ENCODE data around the gene PAK1IP1.
"Not testable (repeated sequence)": the region's sequence is repeated elsewhere in the genome, so short reads cannot be mapped to it uniquely, and the experiment has no call there.

The PAK1IP1 gene

GRCh38 chr6:10749734-10750133, 55.0 kb downstream of the PAK1IP1 start:
- Histone ChIP-seq H2AFZ (ENCODE audit: low read length) (no peak overlapping the region), H3K9me3 (ENCODE audit: insufficient read depth, low read depth, low read length) (no peaks in the 10 kb centered on the region), H4K20me1 (ENCODE audit: insufficient read depth, low read length, poor library complexity, severe bottlenecking) (peaks cover 23% of the 10 kb centered on the region), H3K27me3 (ENCODE audit: insufficient read depth, low read length, poor library complexity, severe bottlenecking) (no peaks in the 10 kb centered on the region), H3K9ac (ENCODE audit: low read depth, low read length, poor library complexity, severe bottlenecking) (peak overlapping the region; percentile 85), H3F3A (ENCODE audit: low read depth) (no peaks in the 10 kb centered on the region), H3K4me1 (ENCODE audit: insufficient read depth, low read length, poor library complexity, severe bottlenecking) (peaks cover 53% of the 10 kb centered on the region), H3K79me2 (ENCODE audit: insufficient read depth, low read length) (peaks cover 76% of the 10 kb centered on the region), H3K9me2 (replicated peaks; ENCODE audit: low read depth, low read length) (no peaks in the 10 kb centered on the region), H3K36me3 (ENCODE audit: insufficient read depth, low read length) (peaks cover 3% of the 10 kb centered on the region; the same call in 1 of the 2 replicates), H3K4me3 (ENCODE audit: low read length, poor library complexity, severe bottlenecking) (peak overlapping the region; percentile 78), H3K4me2 (ENCODE audit: low read depth, low read length, poor library complexity, severe bottlenecking) (peak overlapping the region; percentile 98)
- TF ChIP-seq CTCF (conservative IDR thresholded peaks at IDR 0.05; ENCODE audit: low read length): no peak
- TF ChIP-seq EZH2phosphoT487 (IDR thresholded peaks at IDR 0.05; ENCODE audit: borderline replicate concordance): no peak

GRCh38 chr6:10750568-10750967, 55.8 kb downstream of the PAK1IP1 start:
- H2AFZ ChIP-seq (ENCODE audit: low read length); H3K9me2 ChIP-seq (replicated peaks; ENCODE audit: low read depth, low read length); H3K27me3 ChIP-seq (ENCODE audit: insufficient read depth, low read length, poor library complexity, severe bottlenecking); H3F3A ChIP-seq (ENCODE audit: low read depth); H3K9ac ChIP-seq (ENCODE audit: low read depth, low read length, poor library complexity, severe bottlenecking); H3K9me3 ChIP-seq (ENCODE audit: insufficient read depth, low read depth, low read length); H3K4me3 ChIP-seq (ENCODE audit: low read length, poor library complexity, severe bottlenecking); H3K36me3 ChIP-seq (ENCODE audit: insufficient read depth, low read length): not testable (repeated sequence)
- Histone ChIP-seq H3K79me2 (ENCODE audit: insufficient read depth, low read length) (peaks cover 84% of the 10 kb centered on the region), H3K4me2 (ENCODE audit: low read depth, low read length, poor library complexity, severe bottlenecking) (peak overlapping the region; percentile 98), H3K4me1 (ENCODE audit: insufficient read depth, low read length, poor library complexity, severe bottlenecking) (peaks cover 53% of the 10 kb centered on the region), H4K20me1 (ENCODE audit: insufficient read depth, low read length, poor library complexity, severe bottlenecking) (peaks cover 23% of the 10 kb centered on the region)

GRCh38 chr6:10751757-10752156, 57.0 kb downstream of the PAK1IP1 start:
- H2AFZ ChIP-seq (ENCODE audit: low read length); H3K27me3 ChIP-seq (ENCODE audit: insufficient read depth, low read length, poor library complexity, severe bottlenecking); H3F3A ChIP-seq (ENCODE audit: low read depth); H3K4me3 ChIP-seq (ENCODE audit: low read length, poor library complexity, severe bottlenecking); H3K9me2 ChIP-seq (replicated peaks; ENCODE audit: low read depth, low read length); H3K9ac ChIP-seq (ENCODE audit: low read depth, low read length, poor library complexity, severe bottlenecking); H3K9me3 ChIP-seq (ENCODE audit: insufficient read depth, low read depth, low read length): not testable (repeated sequence)
- Histone ChIP-seq H3K36me3 (ENCODE audit: insufficient read depth, low read length) (peaks cover 19% of the 10 kb centered on the region; the same call in 1 of the 2 replicates), H3K4me1 (ENCODE audit: insufficient read depth, low read length, poor library complexity, severe bottlenecking) (peaks cover 44% of the 10 kb centered on the region), H3K79me2 (ENCODE audit: insufficient read depth, low read length) (peaks cover 84% of the 10 kb centered on the region), H3K4me2 (ENCODE audit: low read depth, low read length, poor library complexity, severe bottlenecking) (peak overlapping the region; percentile 98), H4K20me1 (ENCODE audit: insufficient read depth, low read length, poor library complexity, severe bottlenecking) (peaks cover 23% of the 10 kb centered on the region)

GRCh38 chr6:10756085-10756484, 61.3 kb downstream of the PAK1IP1 start:
- H3K36me3 ChIP-seq (ENCODE audit: insufficient read depth, low read length): peaks cover 28% of the 10 kb centered on the region; the same call in 1 of the 2 replicates
- H3K4me3 ChIP-seq (ENCODE audit: low read length, poor library complexity, severe bottlenecking): no peak overlapping the region
- H3K27me3 ChIP-seq (ENCODE audit: insufficient read depth, low read length, poor library complexity, severe bottlenecking): no peaks in the 10 kb centered on the region
- H4K20me1 ChIP-seq (ENCODE audit: insufficient read depth, low read length, poor library complexity, severe bottlenecking): no peaks in the 10 kb centered on the region
- H2AFZ ChIP-seq (ENCODE audit: low read length): no peak overlapping the region
- no peak overlapping the region for H3K9ac ChIP-seq (ENCODE audit: low read depth, low read length, poor library complexity, severe bottlenecking)
- no peaks in the 10 kb centered on the region for H3K9me3 ChIP-seq (ENCODE audit: insufficient read depth, low read depth, low read length)
- H3K4me2 ChIP-seq (ENCODE audit: low read depth, low read length, poor library complexity, severe bottlenecking): peak overlapping the region; percentile 26
- H3K9me2 ChIP-seq (replicated peaks; ENCODE audit: low read depth, low read length): no peaks in the 10 kb centered on the region
- no peak for TF ChIP-seq CTCF (conservative IDR thresholded peaks at IDR 0.05; ENCODE audit: low read length)
- TF ChIP-seq EZH2phosphoT487 (IDR thresholded peaks at IDR 0.05; ENCODE audit: borderline replicate concordance): no peak
- no peaks in the 10 kb centered on the region for H3F3A ChIP-seq (ENCODE audit: low read depth)
- peaks cover 14% of the 10 kb centered on the region for H3K4me1 ChIP-seq (ENCODE audit: insufficient read depth, low read length, poor library complexity, severe bottlenecking)
- peaks cover 46% of the 10 kb centered on the region for H3K79me2 ChIP-seq (ENCODE audit: insufficient read depth, low read length)

Data from Loucy (cell line).